ENCODE measurements around the gene PHETA2. TPM values are rescaled to one million over a fixed set of nuclear protein-coding genes. Genes with fewer than 3 reads are reported as not detected.

Gene PHETA2
- total RNA-seq, 1 experiment from 2014 or later, result 5.7 TPM

DNA sequence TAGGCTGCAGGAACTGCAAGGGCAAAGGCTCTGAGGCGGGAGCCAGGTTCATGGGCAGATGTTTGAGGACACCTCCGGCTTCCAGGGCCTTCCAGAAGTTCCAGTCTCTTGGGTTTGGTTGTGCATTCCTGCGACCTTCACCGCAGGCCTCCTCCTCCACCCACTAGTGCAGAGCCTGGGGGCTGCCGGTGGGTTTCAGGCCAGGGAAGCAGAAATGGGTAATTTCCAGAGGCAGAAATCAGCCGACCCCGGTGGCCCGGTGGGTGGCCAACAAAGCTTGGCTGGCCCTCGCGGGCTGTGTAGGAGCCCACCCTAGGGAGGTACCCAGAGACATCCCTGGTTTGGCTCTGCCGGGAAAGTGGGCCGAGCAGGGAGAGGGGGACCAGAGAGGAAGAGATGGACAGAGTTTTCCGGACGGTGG, 417 bp upstream of the PHETA2 start:
- ChIA-PET CTCF (no interaction called here), POLR2A (no interaction called here)
- no peaks in the 10 kb centered on the region for H3K36me3 Mint-ChIP-seq
- H3K27ac Mint-ChIP-seq, result no peak overlapping the region
- DNase-seq (ENCODE audit: low spot score), result no peak
- H3K9me3 Mint-ChIP-seq, result no peaks in the 10 kb centered on the region
- H3K4me1 Mint-ChIP-seq, result peaks cover 43% of the 10 kb centered on the region
- peak overlapping the region; percentile 63 for H3K4me3 Mint-ChIP-seq
- peaks cover 28% of the 10 kb centered on the region for H3K27me3 Mint-ChIP-seq (ENCODE audit: low read depth)
- ATAC-seq, result no peak
- TF ChIP-seq, protein P1, sequence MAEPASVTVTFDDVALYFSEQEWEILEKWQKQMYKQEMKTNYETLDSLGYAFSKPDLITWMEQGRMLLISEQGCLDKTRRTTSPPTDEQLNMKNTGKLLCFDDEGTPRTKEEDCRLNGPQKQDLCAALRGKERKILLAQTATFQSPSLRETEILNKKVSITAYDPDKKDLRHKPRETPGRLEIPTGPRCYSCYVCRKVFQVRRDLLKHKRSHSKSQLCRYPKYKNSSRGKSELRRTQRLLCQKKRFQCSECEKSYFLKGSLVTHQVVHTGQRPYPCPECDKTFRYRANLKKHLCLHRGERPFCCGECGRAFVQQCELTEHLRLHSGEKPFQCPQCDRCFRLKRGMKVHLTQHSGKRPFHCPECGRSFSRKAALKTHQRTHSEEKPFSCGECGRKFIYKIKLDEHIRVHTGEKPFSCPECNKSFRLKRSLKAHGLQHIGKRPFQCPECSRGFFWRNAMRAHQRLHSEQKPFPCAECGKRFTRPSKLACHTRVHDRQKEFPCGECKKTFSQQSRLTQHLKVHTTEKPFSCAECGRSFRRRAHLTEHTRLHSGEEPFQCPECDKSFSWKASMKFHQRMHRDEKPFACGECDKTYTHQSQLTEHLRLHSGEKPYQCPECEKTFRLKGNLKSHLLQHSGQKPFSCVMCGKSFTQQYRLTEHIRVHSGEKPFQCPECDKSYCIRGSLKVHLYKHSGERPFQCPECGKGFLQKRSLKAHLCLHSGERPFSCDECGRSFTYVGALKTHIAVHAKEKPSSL (CRISPR knock-in tag; conservative IDR thresholded peaks at IDR 0.05), result no peak
- TF ChIP-seq FOXK1 (CRISPR knock-in tag; IDR thresholded peaks at IDR 0.05) (no peak), ZNF121 (CRISPR knock-in tag; IDR thresholded peaks at IDR 0.05) (no peak), EMX1 (CRISPR knock-in tag; IDR thresholded peaks at IDR 0.05) (no peak)

GRCh38 chr22:42074846-42075676, 1.0 kb downstream of the PHETA2 start:
- no peak for ATAC-seq
- ChIA-PET POLR2A (interaction anchor here (0.5 kb wide), 1 partner anchor 90 kb away, joined by 3 read pairs; no protein-coding TSS in a partner anchor), CTCF (interaction anchor here (0.5 to 1.8 kb wide), 2 partner anchors 16 to 538 kb away, joined by 3 to 11 read pairs; partner anchors contain the start of gene NDUFA6)
- Mint-ChIP-seq H3K4me3 (no peak overlapping the region; the same call in none of the 2 replicates), H3K27me3 (ENCODE audit: low read depth) (peaks cover 28% of the 10 kb centered on the region), H3K4me1 (peaks cover 43% of the 10 kb centered on the region), H3K27ac (no peak overlapping the region), H3K9me3 (no peaks in the 10 kb centered on the region), H3K36me3 (no peaks in the 10 kb centered on the region)
- DNase-seq (ENCODE audit: low spot score), result no peak
- TF ChIP-seq E2F5 (CRISPR knock-in tag; IDR thresholded peaks at IDR 0.05) (no peak), MLX (CRISPR knock-in tag; IDR thresholded peaks at IDR 0.05) (no peak), FOXP1 (CRISPR knock-in tag; IDR thresholded peaks at IDR 0.05; ENCODE audit: borderline replicate concordance) (no peak), E2F4 (CRISPR knock-in tag; IDR thresholded peaks at IDR 0.05; ENCODE audit: borderline replicate concordance, low read depth) (no peak), FOXJ3 (CRISPR knock-in tag; IDR thresholded peaks at IDR 0.05; ENCODE audit: borderline replicate concordance) (no peak), ZNF138 (CRISPR knock-in tag; conservative IDR thresholded peaks at IDR 0.05) (no peak), ESRRA (CRISPR knock-in tag; IDR thresholded peaks at IDR 0.05; ENCODE audit: borderline replicate concordance) (no peak), ARID4B (CRISPR knock-in tag; IDR thresholded peaks at IDR 0.05; ENCODE audit: borderline replicate concordance) (no peak), HMGXB4 (CRISPR knock-in tag; IDR thresholded peaks at IDR 0.05) (no peak), PRRX2 (CRISPR knock-in tag; IDR thresholded peaks at IDR 0.05) (no peak), ZNF416 (CRISPR knock-in tag; IDR thresholded peaks at IDR 0.05) (no peak), ELF4 (CRISPR knock-in tag; IDR thresholded peaks at IDR 0.05; ENCODE audit: low read depth) (no peak), HMGA2 (CRISPR knock-in tag; IDR thresholded peaks at IDR 0.05) (no peak), CTCF (IDR thresholded peaks at IDR 0.05) (no peak)
- TF ChIP-seq, protein P2, sequence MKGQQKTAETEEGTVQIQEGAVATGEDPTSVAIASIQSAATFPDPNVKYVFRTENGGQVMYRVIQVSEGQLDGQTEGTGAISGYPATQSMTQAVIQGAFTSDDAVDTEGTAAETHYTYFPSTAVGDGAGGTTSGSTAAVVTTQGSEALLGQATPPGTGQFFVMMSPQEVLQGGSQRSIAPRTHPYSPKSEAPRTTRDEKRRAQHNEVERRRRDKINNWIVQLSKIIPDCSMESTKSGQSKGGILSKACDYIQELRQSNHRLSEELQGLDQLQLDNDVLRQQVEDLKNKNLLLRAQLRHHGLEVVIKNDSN (CRISPR knock-in tag; IDR thresholded peaks at IDR 0.05), result no peak

Data from WTC11 (cell line).